GM19328 (cell line): ENCODE results near the gene KRT72.

Experiments
- ATAC-seq: cut with Tn5 transposase; IDR thresholded peaks from one replicate; pipeline ENCODE4 v1.9.1; 2021; ENCODE audit warnings: mild to moderate bottlenecking, moderate library complexity; ENCODE audit not compliant: unreplicated experiment

KRT72 gene

GRCh38 chr12:52600941-52601481 lies at the start of gene KRT72:
TSS of gene KRT72 (minus strand) at chr12:52601463. CDS start at chr12:52601452, 11 bp downstream.
- ATAC-seq: no peak

GRCh38 chr12:52650520-52651081 lies 49.3 kb upstream of the KRT72 start:
- ATAC-seq: no peak

- no peak for ATAC-seq
Measured at GRCh38 chr12:52649066-52649465, 47.8 kb upstream of the KRT72 start.

- ATAC-seq: no peak
Measured at GRCh38 chr12:52648012-52648550, 46.8 kb upstream of the KRT72 start.

- ATAC-seq: no peak
Measured at GRCh38 chr12:52647601-52648000, 46.3 kb upstream of the KRT72 start.

- ATAC-seq: no peak
Measured at GRCh38 chr12:52646613-52647012, 45.4 kb upstream of the KRT72 start.

- no peak for ATAC-seq
Measured at GRCh38 chr12:52645982-52646381, 44.7 kb upstream of the KRT72 start.

- no peak for ATAC-seq
Measured at GRCh38 chr12:52645120-52645761, 44.0 kb upstream of the KRT72 start.

GRCh38 chr12:52644078-52644415 lies 42.8 kb upstream of the KRT72 start:
- ATAC-seq: no peak

- no peak for ATAC-seq
Measured at GRCh38 chr12:52643233-52644077, 42.2 kb upstream of the KRT72 start.

GRCh38 chr12:52641468-52641867 lies 40.2 kb upstream of the KRT72 start:
- ATAC-seq: no peak

- no peak for ATAC-seq
Measured at GRCh38 chr12:52637299-52637698, 36.0 kb upstream of the KRT72 start.

GRCh38 chr12:52636592-52637258 lies 35.5 kb upstream of the KRT72 start:
- no peak for ATAC-seq

GRCh38 chr12:52636189-52636588 lies 34.9 kb upstream of the KRT72 start:
- no peak for ATAC-seq

- no peak for ATAC-seq
Measured at GRCh38 chr12:52634266-52635056, 33.2 kb upstream of the KRT72 start.

- ATAC-seq: no peak
Measured at GRCh38 chr12:52633383-52633782, 32.1 kb upstream of the KRT72 start.

- no peak for ATAC-seq
Measured at GRCh38 chr12:52632656-52633055, 31.4 kb upstream of the KRT72 start.

- no peak for ATAC-seq
Measured at GRCh38 chr12:52631676-52632459, 30.6 kb upstream of the KRT72 start.

- ATAC-seq: no peak
Measured at GRCh38 chr12:52631264-52631663, 30.0 kb upstream of the KRT72 start.
